Keratinocyte (primary cell): ENCODE measurements around the gene TDRD3. TPM values are rescaled to one million over a fixed set of nuclear protein-coding genes. Genes with fewer than 3 reads are reported as not detected.

Source experiments
- DNase-seq: peaks from one replicate; pipeline ENCODE4 v3.0.0-alpha.2; 2011; ENCODE audit warnings: low read depth, missing footprints, low spot score
- FAIRE-seq: peaks from 2 replicates; lab custom pipeline; 2011; peaks lifted over from hg19 to GRCh38; lab: Jason Lieb, UNC
- H2AFZ ChIP-seq: 2 replicates; pipeline ENCODE4 v1.6.0; 2012; ENCODE audit warnings: low read length, control low read depth, inconsistent platforms; ENCODE audit not compliant: control insufficient read depth
- H3K27ac ChIP-seq: 2 replicates; pipeline ENCODE4 v1.5.1; 2011; ENCODE audit warnings: low read length; ENCODE audit not compliant: control insufficient read depth, insufficient read depth
- H3K27me3 ChIP-seq: 3 replicates; pipeline ENCODE4 v1.6.0; 2011; ENCODE audit warnings: low read length; ENCODE audit not compliant: control insufficient read depth, insufficient read depth; ENCODE audit errors: extremely low read depth
- H3K36me3 ChIP-seq, 2 experiments: 2 replicates in 1 of 2; 3 replicates in 1 of 2; pipeline ENCODE4 v1.5.1; 2011; ENCODE audit warnings: low read length in 2 of 2, mild to moderate bottlenecking in 1 of 2; ENCODE audit not compliant: control insufficient read depth in 2 of 2, insufficient read depth in 2 of 2; ENCODE audit errors: extremely low read depth in 1 of 2
- H3K4me1 ChIP-seq: 3 replicates; pipeline ENCODE4 v1.5.1; 2011; ENCODE audit warnings: low read length; ENCODE audit not compliant: control insufficient read depth, insufficient read depth; ENCODE audit errors: extremely low read depth
- H3K4me2 ChIP-seq: 3 replicates; pipeline ENCODE4 v1.6.0; 2011; ENCODE audit warnings: low read depth, low read length; ENCODE audit not compliant: control insufficient read depth, insufficient read depth; ENCODE audit errors: extremely low read depth
- H3K4me3 ChIP-seq, 3 experiments: fragments of 200-600 bp in 1 of 3; sonication (generic) in 1 of 3; 2 replicates in 2 of 3; 3 replicates in 1 of 3; pipeline ENCODE4 v1.5.1; 2011 to 2016; ENCODE audit warnings: low read length in 3 of 3, mild to moderate bottlenecking in 3 of 3, control low read depth in 2 of 3, inconsistent platforms in 1 of 3, low read depth in 1 of 3, mixed read lengths in 1 of 3, mixed run types in 1 of 3, moderate library complexity in 1 of 3; ENCODE audit not compliant: control insufficient read depth in 2 of 3, insufficient read depth in 2 of 3; ENCODE audit errors: extremely low read depth in 1 of 3
- H3K79me2 ChIP-seq: 2 replicates; pipeline ENCODE4 v1.6.0; 2012; ENCODE audit warnings: low read length; ENCODE audit not compliant: control insufficient read depth, insufficient read depth
- H3K9ac ChIP-seq: 3 replicates; pipeline ENCODE4 v1.6.0; 2011; ENCODE audit warnings: low read length; ENCODE audit not compliant: control insufficient read depth, insufficient read depth; ENCODE audit errors: extremely low read depth
- H3K9me1 ChIP-seq: 3 replicates; pipeline ENCODE4 v1.6.0; 2011; ENCODE audit warnings: low read length; ENCODE audit not compliant: control insufficient read depth, insufficient read depth; ENCODE audit errors: extremely low read depth
- H3K9me3 ChIP-seq: 2 replicates; pipeline ENCODE4 v1.5.1; 2012; ENCODE audit warnings: low read depth, low read length; ENCODE audit not compliant: control insufficient read depth
- H4K20me1 ChIP-seq: 3 replicates; pipeline ENCODE4 v1.6.0; 2011; ENCODE audit warnings: low read length; ENCODE audit not compliant: control insufficient read depth, insufficient read depth; ENCODE audit errors: extremely low read depth
- CTCF ChIP-seq, 3 experiments: IDR thresholded peaks in 1 of 3; conservative IDR thresholded peaks in 1 of 3; optimal IDR thresholded peaks in 1 of 3; 2 replicates in 2 of 3; 3 replicates in 1 of 3; pipeline versions ENCODE3 to v1.5.1; 2011; ENCODE audit warnings: low read length in 3 of 3, mild to moderate bottlenecking in 3 of 3, moderate library complexity in 2 of 3, control low read depth in 1 of 3, inconsistent platforms in 1 of 3; ENCODE audit not compliant: insufficient read depth in 2 of 3; ENCODE audit errors: extremely low read depth in 1 of 3
- EZH2 ChIP-seq: IDR thresholded peaks from one replicate; pipeline ENCODE4 v1.6.1; 2012; ENCODE audit warnings: inconsistent platforms, mild to moderate bottlenecking, low read length, moderate library complexity
- dilution Hi-C: fragments of 300-500 bp; cut with MboI; formaldehyde crosslinking; loops from one replicate; pipeline ENCODE4 v1.7.0; 2020; ENCODE audit warnings: low sequenced_read_pairs; ENCODE audit not compliant: extremely low pct_ligation_motif_present
- polyA plus RNA-seq, 5 experiments: library from polyadenylated mRNA; depleted of rRNA in 3 of 5; stranded (reverse) in 3 of 5; stranded (forward) in 1 of 5; unstranded in 1 of 5; fragments of >200 nt; gene quantifications; 1 replicate in 1 of 5; 2 replicates in 3 of 5; 3 replicates in 1 of 5; pipeline versions ENCODE4 v1.2.1 to v1.2.3, GENCODE V29; 2011 to 2012; ENCODE audit warnings: missing spikeins in 2 of 5, low read depth in 1 of 5, low replicate concordance in 1 of 5

Gene TDRD3
- polyA plus RNA-seq, 1 donor (not counting 4 experiments of a cell fraction or from before 2014, with no cell fraction given), result 10.7 TPM

DNA sequence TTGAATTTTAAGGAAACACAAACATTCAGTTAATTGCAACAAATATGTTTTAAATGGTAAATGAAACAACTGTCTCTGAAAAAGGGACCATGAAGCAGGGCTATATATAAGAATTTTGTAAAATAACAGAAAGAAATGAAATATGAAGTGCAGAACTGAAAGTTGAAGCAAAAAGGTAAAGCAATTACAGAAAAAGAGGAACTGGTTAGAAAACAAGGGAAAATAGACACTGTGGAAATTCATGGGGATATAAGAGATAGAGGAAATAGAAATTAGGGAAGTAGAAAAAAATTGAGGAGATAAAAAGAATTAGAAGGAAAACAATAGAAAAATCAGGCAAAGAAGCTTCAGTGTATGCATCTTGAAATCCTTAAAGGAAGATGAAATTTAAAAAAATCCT is 40.0 kb upstream of the TDRD3 start:
- no peak for FAIRE-seq
- no peaks in the 10 kb centered on the region for H4K20me1 ChIP-seq

GRCh38 chr13:60358453-60358852 is 38.6 kb upstream of the TDRD3 start:
- DNase-seq (no peak), FAIRE-seq (no peak)
- H3K9ac ChIP-seq, result no peak overlapping the region
- no peak overlapping the region for H3K4me2 ChIP-seq
- H3K36me3 ChIP-seq, result no peaks in the 10 kb centered on the region
- dilution Hi-C loops, result no loop called here
- no peak for TF ChIP-seq EZH2
- no peak for TF ChIP-seq CTCF (optimal IDR thresholded peaks at IDR 0.05 in 1 of 3, IDR thresholded peaks at IDR 0.05 in 1 of 3, conservative IDR thresholded peaks at IDR 0.05 in 1 of 3; ENCODE audit: extremely low read depth in 1 of 3, insufficient read depth in 2 of 3, low read length in 3 of 3)
- H4K20me1 ChIP-seq, result no peaks in the 10 kb centered on the region
- no peak overlapping the region for H3K4me3 ChIP-seq
- no peaks in the 10 kb centered on the region for H3K9me3 ChIP-seq
- no peaks in the 10 kb centered on the region for H3K9me1 ChIP-seq
- no peaks in the 10 kb centered on the region for H3K79me2 ChIP-seq
- no peaks in the 10 kb centered on the region for H3K27me3 ChIP-seq
- H3K27ac ChIP-seq, result no peak overlapping the region
- no peak overlapping the region for H2AFZ ChIP-seq
- H3K4me1 ChIP-seq, result no peaks in the 10 kb centered on the region

More for the DNA sequence above, 40.0 kb upstream of the TDRD3 start:
- H3K9me3 ChIP-seq, result no peaks in the 10 kb centered on the region
- no peaks in the 10 kb centered on the region for H3K36me3 ChIP-seq
- no peak overlapping the region for H2AFZ ChIP-seq
- TF ChIP-seq CTCF (optimal IDR thresholded peaks at IDR 0.05 in 1 of 3, IDR thresholded peaks at IDR 0.05 in 1 of 3, conservative IDR thresholded peaks at IDR 0.05 in 1 of 3; ENCODE audit: extremely low read depth in 1 of 3, insufficient read depth in 2 of 3, low read length in 3 of 3), result no peak
- no peak for TF ChIP-seq EZH2
- no peaks in the 10 kb centered on the region for H3K79me2 ChIP-seq
- no peak overlapping the region for H3K9ac ChIP-seq
- dilution Hi-C loops, result no loop called here
- no peaks in the 10 kb centered on the region for H3K9me1 ChIP-seq
- H3K27me3 ChIP-seq, result no peaks in the 10 kb centered on the region
- H3K4me2 ChIP-seq, result no peak overlapping the region
- no peaks in the 10 kb centered on the region for H3K4me1 ChIP-seq
- no peak overlapping the region for H3K4me3 ChIP-seq
- DNase-seq, result no peak
- no peak overlapping the region for H3K27ac ChIP-seq
